ENCODE measurements around the gene KCNF1. TPM values are rescaled to one million over a fixed set of nuclear protein-coding genes. Genes with fewer than 3 reads are reported as not detected.

The KCNF1 gene
- total RNA-seq, 1 donor from 2014 or later, result 0.20 TPM

- DNase-seq (ENCODE audit: low read depth, low spot score), result no peak
Measured at GRCh38 chr2:10904455-10904854, 7.3 kb upstream of the KCNF1 start.

GRCh38 chr2:10905006-10905861 lies 6.5 kb upstream of the KCNF1 start:
- no peak for DNase-seq (ENCODE audit: low read depth, low spot score)

- no peak for DNase-seq (ENCODE audit: low read depth, low spot score)
Measured at GRCh38 chr2:10905862-10906143, 5.9 kb upstream of the KCNF1 start.

- DNase-seq (ENCODE audit: low read depth, low spot score), result no peak
Measured at GRCh38 chr2:10906926-10907625, 4.7 kb upstream of the KCNF1 start.

- no peak for DNase-seq (ENCODE audit: low read depth, low spot score)
Measured at GRCh38 chr2:10908195-10908594, 3.5 kb upstream of the KCNF1 start.

GRCh38 chr2:10909050-10909995 lies 2.4 kb upstream of the KCNF1 start:
- no peak for DNase-seq (ENCODE audit: low read depth, low spot score)

GRCh38 chr2:10909996-10910341 lies 1.8 kb upstream of the KCNF1 start:
- no peak for DNase-seq (ENCODE audit: low read depth, low spot score)

- DNase-seq (ENCODE audit: low read depth, low spot score), result no peak
Measured at GRCh38 chr2:10910625-10911024, 1.1 kb upstream of the KCNF1 start.

GRCh38 chr2:10912076-10912731 lies 470 bp downstream of the KCNF1 start:
- DNase-seq (ENCODE audit: low read depth, low spot score), result no peak

GRCh38 chr2:10912796-10913455 lies 1.2 kb downstream of the KCNF1 start:
- DNase-seq (ENCODE audit: low read depth, low spot score), result no peak

- DNase-seq (ENCODE audit: low read depth, low spot score), result no peak
Measured at GRCh38 chr2:10913501-10914271, 2.0 kb downstream of the KCNF1 start.

- no peak for DNase-seq (ENCODE audit: low read depth, low spot score)
Measured at GRCh38 chr2:10914272-10914693, 2.5 kb downstream of the KCNF1 start.

GRCh38 chr2:10915236-10915635 lies 3.5 kb downstream of the KCNF1 start:
- no peak for DNase-seq (ENCODE audit: low read depth, low spot score)

GRCh38 chr2:10915731-10916276 lies 4.1 kb downstream of the KCNF1 start:
- no peak for DNase-seq (ENCODE audit: low read depth, low spot score)

- DNase-seq (ENCODE audit: low read depth, low spot score), result no peak
Measured at GRCh38 chr2:10916953-10917352, 5.2 kb downstream of the KCNF1 start.

GRCh38 chr2:10917927-10918326 lies 6.2 kb downstream of the KCNF1 start:
- DNase-seq (ENCODE audit: low read depth, low spot score), result no peak

- no peak for DNase-seq (ENCODE audit: low read depth, low spot score)
Measured at GRCh38 chr2:10918661-10919409, 7.1 kb downstream of the KCNF1 start.

- no peak for DNase-seq (ENCODE audit: low read depth, low spot score)
Measured at GRCh38 chr2:10919410-10919770, 7.7 kb downstream of the KCNF1 start.

Measured in pulmonary artery endothelial cell (primary cell).